Measurements from ENCODE around the gene FHIT. TPM values are rescaled to one million over a fixed set of nuclear protein-coding genes. Genes with fewer than 3 reads are reported as not detected.

The FHIT gene
- polyA plus RNA-seq, 1 of the 3 experiments (the other 2 are of a cell fraction): 0.41 TPM

DNA sequence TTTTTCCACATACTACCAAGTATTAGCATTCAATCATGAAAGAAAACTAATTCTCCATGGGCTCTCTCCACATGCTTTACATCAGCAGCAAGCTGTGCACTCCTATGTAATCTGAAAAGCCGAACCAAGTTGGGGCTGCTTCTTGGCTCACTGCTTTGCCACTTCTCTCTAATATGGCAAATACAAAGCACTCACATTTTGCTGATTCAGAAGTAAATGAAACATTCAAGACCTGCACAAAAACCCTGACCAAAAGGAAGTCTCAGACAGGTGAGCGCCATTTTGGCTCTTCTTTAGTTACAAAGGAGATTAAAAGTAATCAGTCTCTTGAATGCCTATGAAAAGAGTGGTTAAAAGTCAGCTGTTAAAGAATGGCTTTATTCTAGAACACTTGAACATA lies 915.2 kb downstream of the FHIT start:
- no peaks in the 10 kb centered on the region for H3K79me2 ChIP-seq (ENCODE audit: insufficient read depth)
- H3K27me3 ChIP-seq (ENCODE audit: insufficient read depth): no peaks in the 10 kb centered on the region
- H2AFZ ChIP-seq (ENCODE audit: low read depth): no peak overlapping the region
- H3K4me1 ChIP-seq (ENCODE audit: control insufficient read depth in 1 of 2, insufficient read depth in 2 of 2, low read depth in 1 of 2, low read length in 1 of 2): no peaks in the 10 kb centered on the region
- H3F3A ChIP-seq (replicated peaks; ENCODE audit: insufficient read depth): no peaks in the 10 kb centered on the region
- 34% methylated on average over 2 of the region's 2 CpGs for WGBS (ENCODE audit: low lambda C conversion rate)
- TF ChIP-seq TEAD4 (IDR thresholded peaks at IDR 0.05; ENCODE audit: borderline replicate concordance, insufficient read depth) (no peak), RAD21 (IDR thresholded peaks at IDR 0.05; ENCODE audit: low read length) (no peak), EP300 (IDR thresholded peaks at IDR 0.05; ENCODE audit: borderline replicate concordance in 1 of 2, low read depth in 1 of 2, low read length in 1 of 2) (no peak), RXRA (IDR thresholded peaks at IDR 0.05; ENCODE audit: borderline replicate concordance, low read depth) (no peak), GATA2 (CRISPR knock-in tag; IDR thresholded peaks at IDR 0.05) (no peak), MEF2A (IDR thresholded peaks at IDR 0.05; ENCODE audit: borderline replicate concordance, low read depth) (no peak), JUND (IDR thresholded peaks at IDR 0.05) (no peak), CHD2 (IDR thresholded peaks at IDR 0.05; ENCODE audit: low read length, partially characterized antibody) (no peak), RFX5 (IDR thresholded peaks at IDR 0.05; ENCODE audit: low read length) (no peak), FOXM1 (IDR thresholded peaks at IDR 0.05; ENCODE audit: low read depth) (no peak), RCOR1 (IDR thresholded peaks at IDR 0.05; ENCODE audit: low read length) (no peak), YY1 (IDR thresholded peaks at IDR 0.05; ENCODE audit: low read depth) (no peak), NFIC (IDR thresholded peaks at IDR 0.05; ENCODE audit: borderline replicate concordance) (no peak), SIN3A (IDR thresholded peaks at IDR 0.05; ENCODE audit: borderline replicate concordance, low read depth, low read length) (no peak), FOXJ3 (CRISPR knock-in tag; IDR thresholded peaks at IDR 0.05) (no peak), ELF1 (IDR thresholded peaks at IDR 0.05) (no peak)
- TF ChIP-seq, protein P1, sequence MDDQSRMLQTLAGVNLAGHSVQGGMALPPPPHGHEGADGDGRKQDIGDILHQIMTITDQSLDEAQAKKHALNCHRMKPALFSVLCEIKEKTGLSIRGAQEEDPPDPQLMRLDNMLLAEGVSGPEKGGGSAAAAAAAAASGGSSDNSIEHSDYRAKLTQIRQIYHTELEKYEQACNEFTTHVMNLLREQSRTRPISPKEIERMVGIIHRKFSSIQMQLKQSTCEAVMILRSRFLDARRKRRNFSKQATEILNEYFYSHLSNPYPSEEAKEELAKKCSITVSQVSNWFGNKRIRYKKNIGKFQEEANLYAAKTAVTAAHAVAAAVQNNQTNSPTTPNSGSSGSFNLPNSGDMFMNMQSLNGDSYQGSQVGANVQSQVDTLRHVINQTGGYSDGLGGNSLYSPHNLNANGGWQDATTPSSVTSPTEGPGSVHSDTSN (IDR thresholded peaks at IDR 0.05): no peak
- TF ChIP-seq, protein P2, sequence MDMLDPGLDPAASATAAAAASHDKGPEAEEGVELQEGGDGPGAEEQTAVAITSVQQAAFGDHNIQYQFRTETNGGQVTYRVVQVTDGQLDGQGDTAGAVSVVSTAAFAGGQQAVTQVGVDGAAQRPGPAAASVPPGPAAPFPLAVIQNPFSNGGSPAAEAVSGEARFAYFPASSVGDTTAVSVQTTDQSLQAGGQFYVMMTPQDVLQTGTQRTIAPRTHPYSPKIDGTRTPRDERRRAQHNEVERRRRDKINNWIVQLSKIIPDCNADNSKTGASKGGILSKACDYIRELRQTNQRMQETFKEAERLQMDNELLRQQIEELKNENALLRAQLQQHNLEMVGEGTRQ (IDR thresholded peaks at IDR 0.05; ENCODE audit: borderline replicate concordance, low read depth, low read length): no peak
- H3K4me2 ChIP-seq: no peak overlapping the region
- no peak overlapping the region for H3K4me3 ChIP-seq (ENCODE audit: low read depth in 2 of 2, low read length in 1 of 2)
- no peaks in the 10 kb centered on the region for H4K20me1 ChIP-seq (ENCODE audit: insufficient read depth)
- no peak overlapping the region for H3K27ac ChIP-seq (ENCODE audit: low read depth in 2 of 2, low read length in 1 of 2)
- H3K9ac ChIP-seq: no peak overlapping the region
- H3K9me2 ChIP-seq: no peaks in the 10 kb centered on the region
- no peaks in the 10 kb centered on the region for H3K36me3 ChIP-seq (replicated peaks in 1 of 2; ENCODE audit: control insufficient read depth in 1 of 2, insufficient read depth in 2 of 2, low read length in 1 of 2)
- ChIA-PET POLR2A (no interaction called here), CTCF (no interaction called here)
- no peaks in the 10 kb centered on the region for H3K9me3 ChIP-seq
- no peak for DNase-seq

DNA sequence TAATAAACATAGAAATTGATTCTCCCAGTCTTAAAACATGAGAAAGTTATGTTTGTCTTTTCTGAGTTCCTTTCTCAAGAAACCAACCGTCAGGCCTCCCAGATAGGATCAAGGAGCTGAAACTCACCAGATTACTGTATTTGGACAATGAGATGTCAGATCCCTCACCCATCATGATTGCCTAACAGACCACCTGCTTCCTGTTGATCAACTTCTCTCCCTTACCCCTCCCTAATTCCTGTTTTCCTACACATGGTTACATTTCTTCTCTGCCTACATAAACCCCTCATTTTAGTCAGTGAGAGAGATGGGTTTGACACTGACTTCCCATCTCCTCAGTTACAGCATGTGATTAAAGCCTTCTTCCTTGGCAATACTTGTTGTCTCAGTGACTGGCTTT lies 917.5 kb downstream of the FHIT start:
- no peaks in the 10 kb centered on the region for H3K79me2 ChIP-seq (ENCODE audit: insufficient read depth)
- ChIA-PET CTCF (no interaction called here), POLR2A (no interaction called here)
- H3K9me3 ChIP-seq: no peaks in the 10 kb centered on the region
- H3K4me3 ChIP-seq (ENCODE audit: low read depth in 2 of 2, low read length in 1 of 2): no peak overlapping the region
- H3K36me3 ChIP-seq (replicated peaks in 1 of 2; ENCODE audit: control insufficient read depth in 1 of 2, insufficient read depth in 2 of 2, low read length in 1 of 2): no peaks in the 10 kb centered on the region
- H3K27me3 ChIP-seq (ENCODE audit: insufficient read depth): no peaks in the 10 kb centered on the region
- no peaks in the 10 kb centered on the region for H3K9me2 ChIP-seq
- no peak overlapping the region for H2AFZ ChIP-seq (ENCODE audit: low read depth)
- H3F3A ChIP-seq (replicated peaks; ENCODE audit: insufficient read depth): no peaks in the 10 kb centered on the region
- H3K4me1 ChIP-seq (ENCODE audit: control insufficient read depth in 1 of 2, insufficient read depth in 2 of 2, low read depth in 1 of 2, low read length in 1 of 2): no peaks in the 10 kb centered on the region
- H4K20me1 ChIP-seq (ENCODE audit: insufficient read depth): no peaks in the 10 kb centered on the region
- H3K27ac ChIP-seq (ENCODE audit: low read depth in 2 of 2, low read length in 1 of 2): no peak overlapping the region
- no peak for DNase-seq
- whole genome bisulfite sequencing (ENCODE audit: low lambda C conversion rate): 18% methylated on average over 1 of the region's 1 CpG
- H3K4me2 ChIP-seq: no peak overlapping the region
- no peak overlapping the region for H3K9ac ChIP-seq
- no peak for TF ChIP-seq NFIC (IDR thresholded peaks at IDR 0.05; ENCODE audit: borderline replicate concordance)
- TF ChIP-seq TCF12 (IDR thresholded peaks at IDR 0.05): no peak
- TF ChIP-seq, protein P2 (IDR thresholded peaks at IDR 0.05; ENCODE audit: borderline replicate concordance, low read depth, low read length): no peak
- no peak for TF ChIP-seq TAF1 (IDR thresholded peaks at IDR 0.05; ENCODE audit: borderline replicate concordance, low read depth, low read length)
- TF ChIP-seq, protein P3, sequence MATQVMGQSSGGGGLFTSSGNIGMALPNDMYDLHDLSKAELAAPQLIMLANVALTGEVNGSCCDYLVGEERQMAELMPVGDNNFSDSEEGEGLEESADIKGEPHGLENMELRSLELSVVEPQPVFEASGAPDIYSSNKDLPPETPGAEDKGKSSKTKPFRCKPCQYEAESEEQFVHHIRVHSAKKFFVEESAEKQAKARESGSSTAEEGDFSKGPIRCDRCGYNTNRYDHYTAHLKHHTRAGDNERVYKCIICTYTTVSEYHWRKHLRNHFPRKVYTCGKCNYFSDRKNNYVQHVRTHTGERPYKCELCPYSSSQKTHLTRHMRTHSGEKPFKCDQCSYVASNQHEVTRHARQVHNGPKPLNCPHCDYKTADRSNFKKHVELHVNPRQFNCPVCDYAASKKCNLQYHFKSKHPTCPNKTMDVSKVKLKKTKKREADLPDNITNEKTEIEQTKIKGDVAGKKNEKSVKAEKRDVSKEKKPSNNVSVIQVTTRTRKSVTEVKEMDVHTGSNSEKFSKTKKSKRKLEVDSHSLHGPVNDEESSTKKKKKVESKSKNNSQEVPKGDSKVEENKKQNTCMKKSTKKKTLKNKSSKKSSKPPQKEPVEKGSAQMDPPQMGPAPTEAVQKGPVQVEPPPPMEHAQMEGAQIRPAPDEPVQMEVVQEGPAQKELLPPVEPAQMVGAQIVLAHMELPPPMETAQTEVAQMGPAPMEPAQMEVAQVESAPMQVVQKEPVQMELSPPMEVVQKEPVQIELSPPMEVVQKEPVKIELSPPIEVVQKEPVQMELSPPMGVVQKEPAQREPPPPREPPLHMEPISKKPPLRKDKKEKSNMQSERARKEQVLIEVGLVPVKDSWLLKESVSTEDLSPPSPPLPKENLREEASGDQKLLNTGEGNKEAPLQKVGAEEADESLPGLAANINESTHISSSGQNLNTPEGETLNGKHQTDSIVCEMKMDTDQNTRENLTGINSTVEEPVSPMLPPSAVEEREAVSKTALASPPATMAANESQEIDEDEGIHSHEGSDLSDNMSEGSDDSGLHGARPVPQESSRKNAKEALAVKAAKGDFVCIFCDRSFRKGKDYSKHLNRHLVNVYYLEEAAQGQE (IDR thresholded peaks at IDR 0.05; ENCODE audit: low read depth, low read length): no peak
- TF ChIP-seq, protein P1 (IDR thresholded peaks at IDR 0.05): no peak
